Ovary (tissue), 9 donors: ENCODE measurements around the gene RNF38. TPM values are rescaled to one million over a fixed set of nuclear protein-coding genes. Genes with fewer than 3 reads are reported as not detected.

Source experiments
- DNase-seq, 5 donors: peaks; one replicate each; pipeline ENCODE4 v3.0.0-alpha.2; 2019 to 2020
- H3K27ac ChIP-seq, 2 donors: fragments of 200-600 bp; one replicate each; pipeline versions ENCODE4 v1.5.1 to v1.8.0; 2019 to 2022
- H3K27me3 ChIP-seq: fragments of 200-600 bp; one replicate; pipeline ENCODE4 v1.8.0; 2022
- H3K36me3 ChIP-seq: fragments of 200-600 bp; sonication (generic); one replicate; pipeline ENCODE4 v1.5.1; 2019
- H3K4me1 ChIP-seq: one replicate; pipeline ENCODE4 v1.8.1; 2013; ENCODE audit warnings: mild to moderate bottlenecking, moderate library complexity; ENCODE audit not compliant: insufficient read depth
- H3K4me3 ChIP-seq: fragments of 200-600 bp; sonication (generic); one replicate; pipeline ENCODE4 v1.5.1; 2017
- H3K9me3 ChIP-seq, 2 donors: fragments of 200-600 bp in 1 of 2; sonication (generic) in 1 of 2; one replicate each; pipeline versions ENCODE4 v1.5.1 to v1.8.1; 2013 to 2019; ENCODE audit warnings: mild to moderate bottlenecking in 1 of 2, moderate library complexity in 1 of 2
- EP300 ChIP-seq: sonication (generic); formaldehyde crosslinking; IDR thresholded peaks from one replicate; pipeline ENCODE4 v1.6.1; 2017; ENCODE audit warnings: antibody characterized with exemption
- POLR2A ChIP-seq: fragments of 450-650 bp; IDR thresholded peaks from one replicate; pipeline ENCODE4 v1.6.1; 2017; ENCODE audit warnings: antibody characterized with exemption, mild to moderate bottlenecking, moderate library complexity
- WGBS, 3 donors: extraction: QIAGEN DNeasy Blood & Tissue Kit in 1 of 3; methylation state at CpG; one replicate each; pipeline versions ENCODE4 v1.1.5 to v1.1.7; 2013 to 2017; 5-methylcytosine and 5-hydroxymethylcytosine counted together
- intact Hi-C, 4 donors: fragments of 100-400 bp; cut with DNase I; formaldehyde crosslinking; loops; one replicate each; pipeline versions ENCODE4 v1.11.0 to v1.15.1; 2022 to 2023
- polyA plus RNA-seq, 2 donors: library from polyadenylated mRNA; stranded (reverse); fragments of 200-250 nt in 1 of 2; fragments of 350-450 nt in 1 of 2; fragmentation: Illumina TruSeq in 1 of 2; extraction: RNeasy Lipid Tissue Mini Kit (QIAGEN cat#74804) in 1 of 2; gene quantifications; one replicate each; pipeline ENCODE4 v1.2.3, GENCODE V29; 2013 to 2014
- total RNA-seq, 7 donors: library from RNA; depleted of rRNA in 2 of 7; stranded (reverse); fragments of >200 nt in 2 of 7; fragmentation: NEBNext Ultra II Directional in 3 of 7; extraction: Animal tissue kit (Norgen Biotek cat#: 25700) in 3 of 7; gene quantifications; one replicate each; pipeline versions ENCODE4 v1.1.0 to v1.2.4, GENCODE V29; 2016 to 2023
- TF ChIP-seq, protein P1 (sequence below), 3 donors: fragments of 450-650 bp in 2 of 3; fragments of 200-600 bp in 1 of 3; IDR thresholded peaks; one replicate each; pipeline versions ENCODE4 v1.5.1 to v1.8.0; 2016 to 2022; ENCODE audit warnings: antibody characterized with exemption in 3 of 3, mild to moderate bottlenecking in 1 of 3
- donor health status: DM: no; HTN: no; CAD: no; lungs with moderate emphysema.
- donor health status: DM: no; HTN: no; CAD: no.
- donor health status: Bipolar disorder and iron deficiency.
- donor health status: DM: yes; HTN: yes; CAD: no.
- donor health status: DM: no; HTN: no; CAD: no.
- donor health status: DM: yes; HTN: yes; CAD: no.

Gene RNF38
- total and polyA plus RNA-seq, 9 donors, result 30.4 to 81.3 (median 55.7) TPM

- WGBS, 3 donors, result 66 to 80% (median 72%) methylated on average over 2 of the region's 2 CpGs
- no peak overlapping the region for H3K4me3 ChIP-seq
- intact Hi-C loops, result no loop called here
- no peak overlapping the region for H3K27ac ChIP-seq
- H3K4me1 ChIP-seq, result peaks cover 2% of the 10 kb centered on the region
- no peaks in the 10 kb centered on the region for H3K36me3 ChIP-seq
- no peak for DNase-seq
- no peaks in the 10 kb centered on the region for H3K9me3 ChIP-seq
- no peaks in the 10 kb centered on the region for H3K27me3 ChIP-seq
- TF ChIP-seq POLR2A (no peak), EP300 (no peak)
- TF ChIP-seq, protein P1, sequence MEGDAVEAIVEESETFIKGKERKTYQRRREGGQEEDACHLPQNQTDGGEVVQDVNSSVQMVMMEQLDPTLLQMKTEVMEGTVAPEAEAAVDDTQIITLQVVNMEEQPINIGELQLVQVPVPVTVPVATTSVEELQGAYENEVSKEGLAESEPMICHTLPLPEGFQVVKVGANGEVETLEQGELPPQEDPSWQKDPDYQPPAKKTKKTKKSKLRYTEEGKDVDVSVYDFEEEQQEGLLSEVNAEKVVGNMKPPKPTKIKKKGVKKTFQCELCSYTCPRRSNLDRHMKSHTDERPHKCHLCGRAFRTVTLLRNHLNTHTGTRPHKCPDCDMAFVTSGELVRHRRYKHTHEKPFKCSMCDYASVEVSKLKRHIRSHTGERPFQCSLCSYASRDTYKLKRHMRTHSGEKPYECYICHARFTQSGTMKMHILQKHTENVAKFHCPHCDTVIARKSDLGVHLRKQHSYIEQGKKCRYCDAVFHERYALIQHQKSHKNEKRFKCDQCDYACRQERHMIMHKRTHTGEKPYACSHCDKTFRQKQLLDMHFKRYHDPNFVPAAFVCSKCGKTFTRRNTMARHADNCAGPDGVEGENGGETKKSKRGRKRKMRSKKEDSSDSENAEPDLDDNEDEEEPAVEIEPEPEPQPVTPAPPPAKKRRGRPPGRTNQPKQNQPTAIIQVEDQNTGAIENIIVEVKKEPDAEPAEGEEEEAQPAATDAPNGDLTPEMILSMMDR (IDR thresholded peaks at IDR 0.05), result no peak
Observed at GRCh38 chr9:36444203-36444602, 44.1 kb upstream of the RNF38 start.

GRCh38 chr9:36443581-36443980, 43.5 kb upstream of the RNF38 start:
- H3K27me3 ChIP-seq, result no peaks in the 10 kb centered on the region
- H3K36me3 ChIP-seq, result no peaks in the 10 kb centered on the region
- no peak for DNase-seq
- no peaks in the 10 kb centered on the region for H3K9me3 ChIP-seq
- H3K4me1 ChIP-seq, result peaks cover 2% of the 10 kb centered on the region
- H3K4me3 ChIP-seq, result no peak overlapping the region
- H3K27ac ChIP-seq, result no peak overlapping the region
- intact Hi-C loops, result no loop called here
- TF ChIP-seq, protein P1 (IDR thresholded peaks at IDR 0.05), result no peak
- TF ChIP-seq EP300 (no peak), POLR2A (no peak)
- WGBS, 3 donors, result 42 to 53% (median 52%) methylated on average over 4 of the region's 4 CpGs

DNA sequence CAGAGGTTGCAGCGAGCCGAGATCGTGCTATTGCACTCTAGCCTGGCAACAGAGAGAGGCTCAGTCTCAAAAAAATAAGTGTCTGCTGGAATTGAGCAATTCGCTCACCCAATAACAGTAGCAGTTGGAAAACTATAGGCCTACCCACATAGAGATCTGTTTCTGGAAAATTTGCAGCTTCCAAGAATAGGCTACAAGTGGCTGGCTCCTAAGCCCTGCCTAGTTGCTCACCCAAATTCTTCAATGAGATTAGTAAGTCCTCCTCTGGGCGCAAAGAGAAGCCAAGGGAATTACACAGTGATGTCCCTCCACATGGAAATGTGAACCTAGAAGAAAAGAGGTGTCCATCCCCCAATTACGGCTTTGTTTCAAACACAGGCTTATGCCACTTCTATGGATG, 42.6 kb upstream of the RNF38 start:
- Histone ChIP-seq H3K9me3 (no peaks in the 10 kb centered on the region), H3K4me3 (no peak overlapping the region), H3K36me3 (no peaks in the 10 kb centered on the region), H3K27me3 (no peaks in the 10 kb centered on the region), H3K4me1 (peaks cover 2% of the 10 kb centered on the region), H3K27ac (no peak overlapping the region)
- no peak for DNase-seq
- intact Hi-C loops, result no loop called here
- WGBS, 3 donors, result 95 to 99% (median 98%) methylated on average over 6 of the region's 6 CpGs
- no peak for TF ChIP-seq EP300
- no peak for TF ChIP-seq POLR2A
- TF ChIP-seq, protein P1 (IDR thresholded peaks at IDR 0.05), result no peak

- Histone ChIP-seq H3K27me3 (no peaks in the 10 kb centered on the region), H3K36me3 (no peaks in the 10 kb centered on the region), H3K9me3 (no peaks in the 10 kb centered on the region), H3K27ac (no peak overlapping the region), H3K4me1 (peaks cover 2% of the 10 kb centered on the region), H3K4me3 (no peak overlapping the region)
- DNase-seq, result no peak
- TF ChIP-seq EP300 (no peak), POLR2A (no peak)
- TF ChIP-seq, protein P1 (IDR thresholded peaks at IDR 0.05), result no peak
- intact Hi-C loops, result no loop called here
- WGBS, 3 donors, result 63 to 77% (median 65%) methylated on average over 2 of the region's 2 CpGs
Observed at GRCh38 chr9:36441966-36442365, 41.9 kb upstream of the RNF38 start.
